Measurements from ENCODE around the gene ABTB2. TPM values are rescaled to one million over a fixed set of nuclear protein-coding genes. Genes with fewer than 3 reads are reported as not detected.

Gene ABTB2
- total and polyA plus RNA-seq, 7 donors: 1.3 to 12.9 (median 2.5) TPM

DNA sequence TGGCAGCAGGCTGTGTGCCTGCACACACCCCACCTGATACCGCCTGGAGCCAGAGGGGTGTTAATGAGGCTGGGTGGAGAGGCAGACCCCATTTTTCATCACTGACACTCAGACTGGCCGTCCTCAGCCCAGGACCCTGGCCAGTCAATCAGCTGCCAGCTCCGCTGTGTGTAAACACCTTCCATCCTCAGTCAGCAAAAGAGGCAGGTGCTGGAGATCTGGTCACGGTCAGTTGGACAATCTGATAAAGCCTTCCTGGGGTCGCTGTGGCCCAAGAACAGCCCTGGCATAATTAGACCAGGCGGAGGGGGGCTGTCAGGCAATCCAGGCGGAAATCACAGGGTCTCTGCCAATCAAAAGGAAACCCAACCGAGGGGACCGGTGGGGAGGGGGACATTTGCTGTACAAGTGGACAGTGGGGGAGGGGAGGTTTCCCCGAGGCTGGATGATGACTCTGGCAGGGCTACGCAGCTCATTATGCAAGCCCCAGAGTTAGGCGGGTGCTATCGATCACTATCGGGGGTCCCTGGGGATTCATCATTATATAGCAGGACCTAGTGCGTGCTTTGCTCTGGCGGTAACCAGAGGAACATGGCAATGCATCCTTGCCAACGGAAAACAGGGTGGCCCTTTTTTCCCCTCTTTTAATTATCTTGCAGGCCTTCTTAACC, 72.9 kb downstream of the ABTB2 start:
- DNase-seq: no peak
- intact Hi-C loops (cut with DNase I): no loop called here
- Histone ChIP-seq H3K27ac (no peak overlapping the region), H3K36me3 (no peaks in the 10 kb centered on the region), H3K9me3 (no peaks in the 10 kb centered on the region), H3K4me1 (no peaks in the 10 kb centered on the region), H3K27me3 (no peaks in the 10 kb centered on the region), H3K4me3 (no peak overlapping the region)
- TF ChIP-seq, protein P1, sequence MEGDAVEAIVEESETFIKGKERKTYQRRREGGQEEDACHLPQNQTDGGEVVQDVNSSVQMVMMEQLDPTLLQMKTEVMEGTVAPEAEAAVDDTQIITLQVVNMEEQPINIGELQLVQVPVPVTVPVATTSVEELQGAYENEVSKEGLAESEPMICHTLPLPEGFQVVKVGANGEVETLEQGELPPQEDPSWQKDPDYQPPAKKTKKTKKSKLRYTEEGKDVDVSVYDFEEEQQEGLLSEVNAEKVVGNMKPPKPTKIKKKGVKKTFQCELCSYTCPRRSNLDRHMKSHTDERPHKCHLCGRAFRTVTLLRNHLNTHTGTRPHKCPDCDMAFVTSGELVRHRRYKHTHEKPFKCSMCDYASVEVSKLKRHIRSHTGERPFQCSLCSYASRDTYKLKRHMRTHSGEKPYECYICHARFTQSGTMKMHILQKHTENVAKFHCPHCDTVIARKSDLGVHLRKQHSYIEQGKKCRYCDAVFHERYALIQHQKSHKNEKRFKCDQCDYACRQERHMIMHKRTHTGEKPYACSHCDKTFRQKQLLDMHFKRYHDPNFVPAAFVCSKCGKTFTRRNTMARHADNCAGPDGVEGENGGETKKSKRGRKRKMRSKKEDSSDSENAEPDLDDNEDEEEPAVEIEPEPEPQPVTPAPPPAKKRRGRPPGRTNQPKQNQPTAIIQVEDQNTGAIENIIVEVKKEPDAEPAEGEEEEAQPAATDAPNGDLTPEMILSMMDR (IDR thresholded peaks at IDR 0.05): no peak
- TF ChIP-seq POLR2AphosphoS5 (IDR thresholded peaks at IDR 0.05): no peak
- no peak for TF ChIP-seq POLR2A (IDR thresholded peaks at IDR 0.05)
- no peak for TF ChIP-seq EP300 (IDR thresholded peaks at IDR 0.05)
- WGBS, 2 donors: 91 to 92% methylated on average over 17 of the region's 17 CpGs

DNA sequence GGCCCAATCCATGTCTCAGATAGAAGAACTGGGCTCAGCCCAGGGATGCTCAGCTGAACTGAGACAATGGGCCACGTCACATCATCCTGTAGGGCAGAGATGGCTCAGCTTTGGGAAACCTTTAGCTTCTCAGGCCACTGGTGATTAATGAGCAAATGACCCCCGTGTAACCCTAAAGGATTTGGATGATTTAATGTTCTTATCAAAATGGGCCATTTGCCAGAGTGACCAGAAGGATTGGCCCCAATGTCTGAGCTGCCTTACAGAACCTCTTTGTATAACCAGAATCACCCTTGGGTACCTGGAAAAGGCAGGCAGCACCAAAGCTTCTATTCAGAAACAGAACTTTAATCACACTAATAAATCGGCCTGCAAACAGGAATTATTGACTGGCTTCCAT, 73.7 kb downstream of the ABTB2 start:
- DNase-seq: no peak
- Histone ChIP-seq H3K27ac (no peak overlapping the region), H3K9me3 (no peaks in the 10 kb centered on the region), H3K36me3 (no peaks in the 10 kb centered on the region), H3K4me1 (no peaks in the 10 kb centered on the region), H3K27me3 (no peaks in the 10 kb centered on the region), H3K4me3 (no peak overlapping the region)
- intact Hi-C loops (cut with DNase I): no loop called here
- WGBS, 2 donors: 73 to 82% methylated on average over 3 of the region's 3 CpGs
- no peak for TF ChIP-seq POLR2A (IDR thresholded peaks at IDR 0.05)
- no peak for TF ChIP-seq POLR2AphosphoS5 (IDR thresholded peaks at IDR 0.05)
- TF ChIP-seq EP300 (IDR thresholded peaks at IDR 0.05): no peak

DNA sequence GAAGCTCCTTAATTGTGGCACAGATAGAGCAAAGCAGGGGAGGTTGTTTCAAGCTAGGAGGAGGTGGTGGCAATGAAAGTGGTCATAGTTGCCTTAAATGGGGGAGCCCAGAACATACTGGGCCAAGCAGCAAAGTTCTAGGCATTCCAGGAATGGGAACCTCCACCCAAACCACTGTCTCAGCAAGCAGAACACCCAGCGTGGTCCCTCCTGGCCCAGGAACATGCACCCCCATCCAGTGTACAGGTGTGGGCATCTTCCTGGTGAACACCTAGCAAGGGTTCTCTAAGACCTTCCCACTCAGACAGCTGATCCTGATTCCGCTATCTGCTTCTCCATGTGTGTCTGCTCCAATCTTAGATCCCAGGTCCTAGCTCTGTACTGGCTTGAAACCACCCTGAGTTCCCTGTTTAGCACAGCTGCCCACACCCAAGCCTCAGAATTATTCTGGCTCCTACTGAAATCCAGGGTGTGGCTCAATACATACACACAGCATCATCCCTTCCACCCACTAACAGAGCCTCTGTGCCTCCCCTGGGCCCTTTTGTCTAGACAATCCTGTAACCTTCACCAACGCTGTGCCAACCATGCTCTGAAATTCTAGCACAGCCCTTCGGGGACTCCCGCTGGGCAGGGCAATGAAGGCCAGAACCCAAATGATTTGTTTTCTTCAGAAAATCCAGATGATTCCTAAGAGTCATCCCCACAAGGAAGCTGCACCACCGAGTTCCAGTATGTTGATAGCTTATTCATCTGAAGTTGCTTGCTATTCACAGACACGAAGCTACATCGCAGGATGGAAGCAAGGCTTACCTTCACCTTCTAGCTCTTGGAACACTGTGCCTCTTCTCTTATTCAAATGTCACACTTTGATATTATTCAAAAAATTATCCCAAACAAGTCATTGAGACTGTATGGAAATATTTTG, 76.6 kb downstream of the ABTB2 start:
- 80 to 88% methylated on average over 8 of the region's 8 CpGs for WGBS, 2 donors
- no peak overlapping the region for H3K4me3 ChIP-seq
- H3K27ac ChIP-seq: no peak overlapping the region
- H3K4me1 ChIP-seq: peaks cover 0 to 5% (median 0%) of the 10 kb centered on the region in 4 donors
- H3K9me3 ChIP-seq: no peaks in the 10 kb centered on the region
- intact Hi-C loops (cut with DNase I): no loop called here
- DNase-seq: no peak
- H3K36me3 ChIP-seq: no peaks in the 10 kb centered on the region
- no peaks in the 10 kb centered on the region for H3K27me3 ChIP-seq
- TF ChIP-seq POLR2AphosphoS5 (IDR thresholded peaks at IDR 0.05) (no peak), EP300 (IDR thresholded peaks at IDR 0.05) (no peak), POLR2A (IDR thresholded peaks at IDR 0.05) (no peak)
- TF ChIP-seq, protein P1 (IDR thresholded peaks at IDR 0.05): no peak

DNA sequence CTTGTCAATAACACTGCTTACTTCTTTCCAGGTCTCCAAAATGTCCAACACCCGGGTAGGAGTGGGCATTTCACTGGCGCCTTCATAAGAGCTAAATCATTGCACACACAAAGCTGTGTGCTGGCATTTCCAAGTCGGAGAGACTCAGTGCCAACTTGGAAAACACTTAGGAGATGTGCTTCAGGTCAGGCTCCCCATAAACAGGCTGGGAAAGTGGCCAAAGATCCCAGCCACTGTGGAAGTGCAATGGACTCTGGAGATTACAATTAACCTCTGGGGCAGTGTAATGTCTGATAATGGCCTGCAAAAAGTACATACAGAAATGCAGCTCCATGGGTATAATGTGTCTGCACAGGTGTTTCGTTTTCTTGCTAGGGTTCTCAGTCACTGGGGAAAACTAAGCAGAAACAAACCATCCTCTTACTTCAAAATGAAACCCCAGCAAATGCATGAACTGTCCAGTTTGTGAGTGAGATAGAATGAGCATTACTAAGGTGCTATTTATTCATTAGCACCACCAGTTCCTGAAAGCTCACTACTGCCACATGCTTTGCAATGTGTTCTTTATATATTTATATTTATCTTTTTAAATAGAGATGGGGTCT, 79.0 kb downstream of the ABTB2 start:
- H3K4me1 ChIP-seq: peaks cover 0 to 18% (median 3%) of the 10 kb centered on the region in 4 donors
- H3K27ac ChIP-seq: no peak overlapping the region
- no peak overlapping the region for H3K4me3 ChIP-seq
- whole genome bisulfite sequencing, 2 donors: 60 to 80% methylated on average over 4 of the region's 4 CpGs
- no peaks in the 10 kb centered on the region for H3K27me3 ChIP-seq
- intact Hi-C loops (cut with DNase I): no loop called here
- TF ChIP-seq, protein P1 (IDR thresholded peaks at IDR 0.05): no peak
- TF ChIP-seq POLR2AphosphoS5 (IDR thresholded peaks at IDR 0.05) (no peak), POLR2A (IDR thresholded peaks at IDR 0.05) (no peak), EP300 (IDR thresholded peaks at IDR 0.05) (no peak)
- no peaks in the 10 kb centered on the region for H3K9me3 ChIP-seq
- no peak for DNase-seq
- no peaks in the 10 kb centered on the region for H3K36me3 ChIP-seq

DNA sequence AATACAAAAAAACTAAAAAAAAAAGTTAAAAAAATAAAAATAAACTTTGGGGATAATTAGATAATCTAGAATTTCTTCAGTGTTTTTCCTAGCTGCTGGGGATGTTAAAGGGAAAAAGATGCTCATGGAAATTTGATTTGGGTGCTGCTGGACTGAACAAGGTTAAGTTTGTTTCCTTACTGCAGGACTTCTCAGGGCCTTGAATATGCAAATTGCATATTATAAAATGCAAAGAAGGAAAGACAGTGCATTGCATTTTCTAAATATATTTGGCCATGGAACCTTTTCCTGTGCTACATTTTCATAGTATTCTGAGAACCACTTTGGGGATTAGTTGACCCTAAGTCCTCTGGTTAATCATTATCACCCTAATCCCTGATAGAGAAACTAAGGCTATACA, 79.6 kb downstream of the ABTB2 start:
- H3K4me3 ChIP-seq: no peak overlapping the region
- no peaks in the 10 kb centered on the region for H3K9me3 ChIP-seq
- no peak for TF ChIP-seq POLR2A (IDR thresholded peaks at IDR 0.05)
- TF ChIP-seq, protein P1 (IDR thresholded peaks at IDR 0.05): no peak
- no peak for TF ChIP-seq EP300 (IDR thresholded peaks at IDR 0.05)
- TF ChIP-seq POLR2AphosphoS5 (IDR thresholded peaks at IDR 0.05): no peak
- no peak for DNase-seq
- no peaks in the 10 kb centered on the region for H3K27me3 ChIP-seq
- H3K4me1 ChIP-seq: peaks cover 0 to 18% (median 3%) of the 10 kb centered on the region in 4 donors
- intact Hi-C loops (cut with DNase I): no loop called here
- H3K27ac ChIP-seq: no peak overlapping the region
- no peaks in the 10 kb centered on the region for H3K36me3 ChIP-seq
